CD4-positive, alpha-beta T cell treated with Interleukin-6 for 4 hours (primary cell): ENCODE measurements around the gene NSG1.
A peak's percentile ranks its signal among the peaks of the same experiment; 100 is the strongest.
"Not testable (repeated sequence)": the region's sequence is repeated elsewhere in the genome, so short reads cannot be mapped to it uniquely, and the experiment has no call there.

Experiments
- DNase-seq: peaks from one replicate; pipeline ENCODE4 v3.0.0-alpha.2; 2020; ENCODE audit warnings: mixed read lengths

The NSG1 gene

DNA sequence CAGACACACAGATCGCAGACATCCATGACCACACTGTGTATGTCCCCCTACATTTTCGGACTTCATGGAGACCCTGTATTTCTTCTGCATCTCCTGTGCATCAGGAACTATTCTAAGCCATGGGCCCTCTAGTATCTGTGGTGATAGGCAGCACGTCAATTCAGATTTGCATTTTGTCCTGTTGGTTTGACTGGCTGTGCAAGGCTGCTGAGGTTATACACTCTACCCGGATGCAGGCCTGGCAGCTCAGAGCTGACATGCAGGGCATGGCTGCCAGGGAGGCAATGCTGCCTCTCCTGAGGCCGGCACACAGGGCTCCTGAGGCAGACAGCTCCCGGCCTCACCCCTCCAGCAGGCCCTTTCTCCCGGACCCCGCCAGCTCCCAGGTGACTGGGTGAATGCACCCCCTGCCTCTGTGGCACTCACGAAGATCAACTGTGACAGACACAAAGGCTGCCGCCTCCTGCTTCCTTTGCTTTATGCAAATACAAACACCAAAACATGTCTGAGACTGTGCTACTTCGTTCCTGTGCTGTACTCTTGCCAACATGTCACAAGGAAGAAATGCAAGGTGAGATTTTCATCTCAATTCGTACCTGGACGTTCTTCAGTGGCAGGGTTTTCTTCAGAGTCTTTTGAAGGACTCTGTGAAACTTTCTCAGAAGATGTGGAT is 51.0 kb downstream of the NSG1 start:
- no peak for DNase-seq

- no peak for DNase-seq
Observed at GRCh38 chr4:4438891-4439290, 52.0 kb downstream of the NSG1 start.

DNA sequence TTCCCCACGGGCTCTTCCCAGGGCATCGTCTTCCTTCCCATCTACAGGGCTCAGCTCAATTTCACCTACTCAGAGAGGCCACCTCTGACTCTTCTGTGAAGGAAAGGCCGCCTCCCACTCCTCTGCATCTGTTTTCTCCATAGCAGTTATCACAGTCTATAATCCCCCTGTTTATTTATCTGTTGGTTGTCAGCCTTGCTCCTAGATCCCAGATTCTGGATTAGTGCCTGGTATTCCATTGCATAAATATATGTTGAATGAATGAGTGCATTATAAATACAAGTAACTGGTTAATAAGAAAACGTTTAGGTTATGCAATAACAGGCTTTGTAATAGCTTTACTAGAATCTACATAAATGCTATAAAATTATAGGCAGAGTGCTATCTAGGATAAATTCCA is 52.9 kb downstream of the NSG1 start:
- no peak for DNase-seq

- no peak for DNase-seq
Observed at GRCh38 chr4:4440333-4441061, 53.6 kb downstream of the NSG1 start.

DNA sequence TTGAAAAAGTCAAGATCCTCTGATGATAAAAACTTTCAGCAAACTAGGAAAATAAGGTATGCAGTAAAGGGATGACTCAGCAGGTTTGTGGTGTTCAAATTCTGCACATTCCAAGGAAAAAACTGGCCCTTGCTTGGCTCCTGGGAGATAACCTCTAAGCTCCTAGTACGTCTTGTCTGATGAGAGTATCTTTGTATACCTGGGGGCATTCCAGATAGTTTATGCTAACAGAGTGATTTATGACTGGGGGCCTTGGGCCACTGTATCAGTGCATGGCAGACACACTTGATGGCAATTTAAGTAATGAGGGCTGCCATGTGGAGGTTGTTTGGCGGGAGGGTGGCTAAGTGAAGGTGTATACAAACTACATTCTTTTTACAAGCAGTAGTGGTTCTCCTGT is 56.9 kb downstream of the NSG1 start:
- no peak for DNase-seq

DNA sequence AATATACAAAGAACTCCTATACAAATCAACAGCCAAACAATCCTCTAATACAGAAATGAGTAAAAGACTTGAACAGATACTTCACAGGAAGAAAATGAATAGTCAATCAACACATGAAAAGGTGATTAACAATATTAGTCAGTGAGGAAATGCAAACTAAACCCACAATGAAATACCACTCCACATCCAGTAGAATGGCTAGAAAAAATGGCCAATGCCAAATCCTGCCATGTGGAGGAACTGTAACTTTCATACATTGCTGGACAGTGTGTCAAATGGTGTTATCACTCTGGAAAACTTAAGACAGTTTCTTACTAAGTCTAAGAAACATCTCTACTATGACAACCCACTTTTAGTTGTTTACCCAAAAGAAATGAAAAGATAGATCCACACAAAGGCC is 59.5 kb downstream of the NSG1 start:
- DNase-seq = no peak

DNA sequence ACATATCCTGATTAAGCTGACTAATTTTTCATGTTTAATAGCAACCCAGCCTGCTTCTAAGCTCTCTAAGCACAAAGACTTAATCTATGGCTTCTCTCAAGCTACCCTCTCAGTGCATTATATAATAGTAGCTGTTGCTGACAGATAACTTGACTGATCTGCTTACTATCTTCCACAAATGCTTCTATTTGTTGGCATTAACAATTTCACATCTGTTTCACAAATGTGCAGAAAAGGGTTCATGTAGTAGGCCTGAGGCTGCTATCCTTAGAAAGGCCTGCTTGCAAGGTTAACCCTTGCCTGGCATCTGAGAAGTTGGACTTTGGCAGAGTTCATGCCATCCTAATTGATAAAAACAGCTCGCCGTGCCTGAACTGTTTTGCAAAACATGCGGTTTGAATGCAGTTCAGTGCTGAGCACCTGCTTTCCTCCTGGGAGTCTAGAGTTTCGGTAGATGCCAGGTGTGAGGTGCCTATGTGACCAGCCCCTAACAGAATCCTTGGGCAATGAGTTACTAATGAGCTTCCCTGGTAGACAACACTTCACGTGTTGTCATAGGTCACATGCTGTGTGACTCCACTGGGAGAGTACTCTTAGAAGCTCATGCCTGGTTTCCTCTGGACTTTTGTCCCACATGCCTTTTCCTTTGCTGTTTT is 68.4 kb downstream of the NSG1 start:
- no peak for DNase-seq

GRCh38 chr4:4456351-4456750 is 69.4 kb downstream of the NSG1 start:
- DNase-seq = no peak

DNA sequence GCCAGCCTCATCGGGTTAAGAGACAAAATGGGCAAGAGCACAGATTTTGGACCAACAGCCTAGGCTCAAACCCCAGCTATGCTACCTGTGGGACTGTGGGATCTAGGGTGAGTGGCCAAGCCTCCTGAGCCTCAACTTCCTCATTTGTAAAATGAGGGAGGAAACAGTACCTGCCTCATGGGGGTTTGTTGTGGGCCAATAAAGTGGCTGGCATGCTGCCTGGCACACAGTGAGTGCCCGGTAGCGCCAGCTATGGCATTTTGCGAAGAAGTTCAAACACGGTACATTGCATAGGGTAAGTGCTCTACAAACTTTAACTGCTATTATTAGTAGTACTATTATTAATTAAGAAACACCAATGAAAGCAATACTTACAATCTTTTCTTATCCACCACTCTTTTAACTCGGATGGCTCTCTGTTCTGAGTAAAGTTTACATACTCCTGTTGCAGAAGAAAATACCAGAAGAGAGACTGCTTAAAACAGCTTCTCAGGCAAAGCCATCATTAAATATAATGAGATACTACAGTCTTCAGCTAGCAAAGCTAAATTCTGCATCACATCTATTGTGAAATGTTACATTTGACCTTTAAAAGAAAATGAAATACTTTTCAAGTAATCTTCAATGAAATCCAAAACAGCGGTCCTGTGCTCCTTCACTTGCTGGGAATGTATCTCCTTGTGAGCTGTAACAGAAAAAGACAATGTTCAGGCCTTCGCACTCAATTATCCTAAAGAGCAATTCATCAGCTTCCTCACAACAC is 70.1 kb downstream of the NSG1 start:
- DNase-seq = no peak

DNA sequence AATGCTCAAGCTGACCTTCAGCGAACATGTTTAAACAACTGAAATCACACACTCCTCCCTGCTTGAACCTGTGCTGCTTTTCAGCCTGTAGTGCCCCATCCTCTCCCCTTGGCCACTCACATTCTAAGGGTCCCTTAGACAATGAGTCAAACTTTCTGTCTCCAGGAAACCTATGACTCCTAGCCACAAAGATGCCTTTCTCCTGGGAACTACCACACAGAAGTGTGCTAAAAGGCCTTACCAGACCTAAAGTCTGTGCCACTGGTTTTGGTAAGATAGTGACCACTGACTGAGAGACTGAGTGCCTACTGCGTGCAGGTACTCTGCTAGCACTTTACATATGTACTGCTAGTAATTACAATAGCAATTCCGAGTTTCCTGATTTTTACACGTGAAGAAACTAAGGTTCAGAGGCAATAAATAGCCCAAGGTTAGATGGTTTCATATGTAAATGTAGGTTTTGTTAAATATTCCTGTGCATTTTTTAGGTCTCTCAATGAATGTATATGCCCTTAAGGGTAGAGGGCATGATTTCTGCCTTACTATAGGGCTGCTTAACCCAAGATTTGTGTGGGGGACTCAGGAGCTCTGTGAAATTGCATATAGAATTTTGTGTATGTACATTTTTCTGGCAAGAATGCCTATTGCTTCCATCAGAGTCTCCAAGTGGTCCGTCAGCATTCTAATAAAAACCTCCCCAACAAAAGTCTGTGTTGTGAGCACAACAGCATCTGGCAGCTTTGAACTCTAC is 71.1 kb downstream of the NSG1 start:
- DNase-seq = no peak

GRCh38 chr4:4459181-4459580 is 72.3 kb downstream of the NSG1 start:
- DNase-seq = no peak

GRCh38 chr4:4460759-4461158 is 73.9 kb downstream of the NSG1 start:
- peak; percentile 4 for DNase-seq

- DNase-seq = no peak
Observed at GRCh38 chr4:4461178-4461577, 74.3 kb downstream of the NSG1 start.

GRCh38 chr4:4461850-4462249 is 74.9 kb downstream of the NSG1 start:
- peak; percentile 75 for DNase-seq

DNA sequence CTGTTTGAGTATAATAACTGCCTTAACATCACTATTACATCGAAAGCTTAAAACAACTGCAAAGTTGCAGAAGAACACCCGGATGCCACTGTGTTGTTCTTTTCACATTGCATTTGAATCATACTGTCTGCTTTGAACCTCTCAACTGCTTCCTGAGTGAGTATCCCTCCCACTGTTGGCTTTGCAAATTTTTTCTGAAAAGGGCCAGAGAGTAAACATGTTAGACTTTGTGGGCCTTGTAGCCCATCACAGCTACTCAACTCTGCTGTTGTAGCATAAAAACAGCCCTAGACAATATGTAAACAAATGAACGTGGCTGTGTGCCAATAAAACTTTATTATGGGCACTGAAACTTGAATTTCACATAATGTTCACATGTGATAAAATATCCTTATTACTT is 76.1 kb downstream of the NSG1 start:
- DNase-seq = peak; percentile 9

GRCh38 chr4:4465238-4465637 is 78.3 kb downstream of the NSG1 start:
- DNase-seq = not testable (repeated sequence)
